ENCODE data around the gene DNAH5. TPM values are rescaled to one million over a fixed set of nuclear protein-coding genes. Genes with fewer than 3 reads are reported as not detected.

Gene DNAH5
- polyA plus RNA-seq, 3 donors = not detected

- H3K27ac Mint-ChIP-seq = no peak overlapping the region
- no peaks in the 10 kb centered on the region for H3K79me2 ChIP-seq (ENCODE audit: insufficient read depth, low read length)
- no peaks in the 10 kb centered on the region for H3K4me1 Mint-ChIP-seq
- H3K4me3 ChIP-seq (replicated peaks in 1 of 3; ENCODE audit: low read depth in 2 of 3, low read length in 3 of 3) = no peak overlapping the region
- H3K4me1 ChIP-seq (ENCODE audit: control insufficient read depth in 1 of 2, insufficient read depth in 2 of 2, low read length in 2 of 2) = no peaks in the 10 kb centered on the region
- no peak overlapping the region for H2AFZ ChIP-seq (ENCODE audit: insufficient read depth, low read depth, low read length, poor library complexity, severe bottlenecking)
- H3K9ac ChIP-seq (ENCODE audit: insufficient read depth, low read length, poor library complexity, severe bottlenecking) = no peak overlapping the region
- H3K27me3 Mint-ChIP-seq (ENCODE audit: low read depth in 3 of 3) = no peaks in the 10 kb centered on the region
- no peak overlapping the region for H3K4me3 Mint-ChIP-seq
- intact Hi-C loops (cut with micrococcal nuclease) = no loop called here
- peaks cover 0 to 4% of the 10 kb centered on the region in 2 donors for H3K9me3 ChIP-seq (replicated peaks in 1 of 2; ENCODE audit: control insufficient read depth in 1 of 2, insufficient read depth in 1 of 2, low read length in 2 of 2)
- no peaks in the 10 kb centered on the region for H3K27me3 ChIP-seq (ENCODE audit: control insufficient read depth in 2 of 2, insufficient read depth in 2 of 2, low read length in 2 of 2)
- H3K36me3 Mint-ChIP-seq = no peaks in the 10 kb centered on the region
- no peak for TF ChIP-seq CTCF (IDR thresholded peaks at IDR 0.05)
- H4K20me1 ChIP-seq (ENCODE audit: insufficient read depth, low read length) = no peaks in the 10 kb centered on the region
- DNase-seq = no peak
- H3K36me3 ChIP-seq (replicated peaks in 1 of 2; ENCODE audit: control insufficient read depth in 1 of 2, insufficient read depth in 2 of 2, low read length in 2 of 2) = no peaks in the 10 kb centered on the region
- WGBS (ENCODE audit: insufficient coverage) = no CpG with 5 or more reads among the region's 3 CpGs
- peaks cover 0 to 23% (median 3%) of the 10 kb centered on the region in 7 donors for H3K9me3 Mint-ChIP-seq
- H3K4me2 ChIP-seq (replicated peaks; ENCODE audit: extremely low read depth, low read length, poor library complexity, severe bottlenecking) = no peak overlapping the region
- no peak overlapping the region for H3K27ac ChIP-seq (ENCODE audit: low read depth in 1 of 2, low read length in 2 of 2)
Observed at GRCh38 chr5:13698885-13699284, 245.6 kb downstream of the DNAH5 start.

- H3K36me3 Mint-ChIP-seq = no peaks in the 10 kb centered on the region
- Histone ChIP-seq H3K27me3 (ENCODE audit: control insufficient read depth in 2 of 2, insufficient read depth in 2 of 2, low read length in 2 of 2) (no peaks in the 10 kb centered on the region), H3K27ac (ENCODE audit: low read depth in 1 of 2, low read length in 2 of 2) (no peak overlapping the region), H3K9me3 (replicated peaks in 1 of 2; ENCODE audit: control insufficient read depth in 1 of 2, insufficient read depth in 1 of 2, low read length in 2 of 2) (peaks cover 4 to 5% of the 10 kb centered on the region in 2 donors), H3K79me2 (ENCODE audit: insufficient read depth, low read length) (no peaks in the 10 kb centered on the region), H3K4me3 (replicated peaks in 1 of 3; ENCODE audit: low read depth in 2 of 3, low read length in 3 of 3) (no peak overlapping the region), H4K20me1 (ENCODE audit: insufficient read depth, low read length) (no peaks in the 10 kb centered on the region), H3K36me3 (replicated peaks in 1 of 2; ENCODE audit: control insufficient read depth in 1 of 2, insufficient read depth in 2 of 2, low read length in 2 of 2) (no peaks in the 10 kb centered on the region), H2AFZ (ENCODE audit: insufficient read depth, low read depth, low read length, poor library complexity, severe bottlenecking) (no peak overlapping the region), H3K4me2 (replicated peaks; ENCODE audit: extremely low read depth, low read length, poor library complexity, severe bottlenecking) (no peak overlapping the region), H3K9ac (ENCODE audit: insufficient read depth, low read length, poor library complexity, severe bottlenecking) (no peak overlapping the region), H3K4me1 (ENCODE audit: control insufficient read depth in 1 of 2, insufficient read depth in 2 of 2, low read length in 2 of 2) (no peaks in the 10 kb centered on the region)
- peaks cover 0 to 9% (median 3%) of the 10 kb centered on the region in 7 donors for H3K9me3 Mint-ChIP-seq
- no peak for DNase-seq
- TF ChIP-seq CTCF (IDR thresholded peaks at IDR 0.05) = no peak
- WGBS (ENCODE audit: insufficient coverage) = 61% methylated on average over 3 of the region's 9 CpGs
- peaks cover 0 to 2% (median 1%) of the 10 kb centered on the region in 3 donors for H3K27me3 Mint-ChIP-seq (ENCODE audit: low read depth in 3 of 3)
- no peak overlapping the region for H3K4me3 Mint-ChIP-seq
- no peaks in the 10 kb centered on the region for H3K4me1 Mint-ChIP-seq
- H3K27ac Mint-ChIP-seq = no peak overlapping the region
- intact Hi-C loops (cut with micrococcal nuclease) = no loop called here
Observed at GRCh38 chr5:13695076-13695712, 249.3 kb downstream of the DNAH5 start.
